Pancreas (tissue), 10 donors: ENCODE data around the gene ZIC1. TPM values are rescaled to one million over a fixed set of nuclear protein-coding genes. Genes with fewer than 3 reads are reported as not detected.

Experiments
- ATAC-seq, 4 donors: fragments of 200-7000 bp; cut with Tn5 transposase; one replicate each; pipeline versions ENCODE4 v1.8.0 to v1.9.1; 2020; ENCODE audit warnings: mild to moderate bottlenecking in 4 of 4, moderate library complexity in 4 of 4
- DNase-seq, 6 donors: peaks; one replicate each; pipeline ENCODE4 v3.0.0-alpha.2; 2020
- FAIRE-seq: peaks from 2 replicates; lab custom pipeline; 2012; peaks lifted over from hg19 to GRCh38; lab: Jason Lieb, UNC
- H3K27ac ChIP-seq, 4 donors: fragments of 200-600 bp; sonication (generic); 1 replicate in 3 of 4; 2 replicates in 1 of 4; pipeline versions ENCODE4 v1.5.0 to v1.8.0; 2020
- H3K27me3 ChIP-seq, 4 donors: fragments of 200-600 bp; one replicate each; pipeline ENCODE4 v1.8.0; 2021
- H3K36me3 ChIP-seq, 3 donors: fragments of 200-600 bp; sonication (generic) in 1 of 3; one replicate each; pipeline versions ENCODE4 v1.5.0 to v1.8.0; 2020 to 2021
- H3K4me1 ChIP-seq, 3 donors: fragments of 200-600 bp; one replicate each; pipeline ENCODE4 v1.8.0; 2021
- H3K4me3 ChIP-seq, 4 donors: fragments of 200-600 bp; sonication (generic) in 2 of 4; one replicate each; pipeline versions ENCODE4 v1.5.0 to v1.8.0; 2020 to 2021
- H3K9me3 ChIP-seq, 4 donors: fragments of 200-600 bp; one replicate each; pipeline ENCODE4 v1.8.0; 2021
- WGBS, 2 donors: extraction: QIAGEN DNeasy Blood & Tissue Kit; methylation state at CpG; one replicate each; pipeline ENCODE4 v1.1.7; 2013; 5-methylcytosine and 5-hydroxymethylcytosine counted together
- intact Hi-C, 3 donors: fragments of 100-400 bp; cut with DNase I; formaldehyde crosslinking; loops; one replicate each; pipeline versions ENCODE4 v1.11.1 to v1.14.2; 2022
- polyA plus RNA-seq, 2 donors: library from polyadenylated mRNA; stranded (reverse); fragments of 200-250 nt; gene quantifications; one replicate each; pipeline ENCODE4 v1.2.3, GENCODE V29; 2013
- total RNA-seq, 6 donors: library from RNA; stranded (reverse); fragmentation: NEBNext Ultra II Directional in 4 of 6; extraction: Animal tissue kit (Norgen Biotek cat#: 25700) in 4 of 6; gene quantifications; one replicate each; pipeline versions ENCODE4 v1.2.1 to v1.2.4, GENCODE V29; 2021 to 2023
- TF ChIP-seq, protein P1 (sequence below), 4 donors: fragments of 200-600 bp; sonication (generic) in 3 of 4; IDR thresholded peaks; one replicate each; pipeline versions ENCODE4 v1.5.0 to v1.8.0; 2021; ENCODE audit warnings: antibody characterized with exemption in 4 of 4
- donor health status: healthy with polysubstance abuse.
- donor health status: DM: no; HTN: no; CAD: no; lungs with moderate emphysema.
- donor health status: DM: no; HTN: no; CAD: no.
- donor health status: control.
- donor health status: control.
- donor health status: Bipolar disorder and iron deficiency.
- donor health status: DM: yes; HTN: yes; CAD: no.
- donor health status: DM: no; HTN: no; CAD: no.
- donor health status: DM: no; HTN: no; CAD: no.
- donor health status: DM: yes; HTN: yes; CAD: no.

Gene ZIC1
- total and polyA plus RNA-seq, 8 donors, result not detected

DNA sequence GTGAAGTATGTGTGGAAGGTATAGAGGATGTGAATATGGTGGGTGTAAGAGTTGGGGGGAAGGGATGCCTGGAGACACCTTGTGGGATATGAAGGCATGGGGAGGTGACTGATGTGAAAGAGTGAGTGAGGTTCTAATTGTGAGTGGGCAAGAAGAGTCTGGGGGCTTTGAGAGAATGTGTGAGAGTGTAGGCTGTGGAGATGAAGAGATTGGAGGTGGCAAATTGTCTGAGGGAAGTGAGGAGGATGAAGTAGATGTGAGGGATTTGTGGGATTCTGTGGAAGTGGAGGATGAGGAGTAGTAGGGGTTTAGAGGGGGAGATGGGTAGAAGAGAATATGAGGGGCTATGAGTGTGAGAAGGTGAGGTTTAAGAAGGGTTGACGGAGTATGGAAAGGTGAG is 44.4 kb upstream of the ZIC1 start:
- no peaks in the 10 kb centered on the region for H3K4me1 ChIP-seq
- no peak overlapping the region for H3K4me3 ChIP-seq
- H3K9me3 ChIP-seq, result no peaks in the 10 kb centered on the region
- no peaks in the 10 kb centered on the region for H3K36me3 ChIP-seq
- H3K27me3 ChIP-seq, result peaks cover under 1 to 56% (median 10%) of the 10 kb centered on the region in 4 donors
- no peak for ATAC-seq
- no peak for DNase-seq
- intact Hi-C loops, result loop anchor here in 1 of 3 donors (10.0 kb wide), 1 partner anchor 50 kb away; no protein-coding TSS in a partner anchor
- no peak overlapping the region for H3K27ac ChIP-seq
- TF ChIP-seq, protein P1, sequence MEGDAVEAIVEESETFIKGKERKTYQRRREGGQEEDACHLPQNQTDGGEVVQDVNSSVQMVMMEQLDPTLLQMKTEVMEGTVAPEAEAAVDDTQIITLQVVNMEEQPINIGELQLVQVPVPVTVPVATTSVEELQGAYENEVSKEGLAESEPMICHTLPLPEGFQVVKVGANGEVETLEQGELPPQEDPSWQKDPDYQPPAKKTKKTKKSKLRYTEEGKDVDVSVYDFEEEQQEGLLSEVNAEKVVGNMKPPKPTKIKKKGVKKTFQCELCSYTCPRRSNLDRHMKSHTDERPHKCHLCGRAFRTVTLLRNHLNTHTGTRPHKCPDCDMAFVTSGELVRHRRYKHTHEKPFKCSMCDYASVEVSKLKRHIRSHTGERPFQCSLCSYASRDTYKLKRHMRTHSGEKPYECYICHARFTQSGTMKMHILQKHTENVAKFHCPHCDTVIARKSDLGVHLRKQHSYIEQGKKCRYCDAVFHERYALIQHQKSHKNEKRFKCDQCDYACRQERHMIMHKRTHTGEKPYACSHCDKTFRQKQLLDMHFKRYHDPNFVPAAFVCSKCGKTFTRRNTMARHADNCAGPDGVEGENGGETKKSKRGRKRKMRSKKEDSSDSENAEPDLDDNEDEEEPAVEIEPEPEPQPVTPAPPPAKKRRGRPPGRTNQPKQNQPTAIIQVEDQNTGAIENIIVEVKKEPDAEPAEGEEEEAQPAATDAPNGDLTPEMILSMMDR (IDR thresholded peaks at IDR 0.05), result no peak
- 7 to 25% methylated on average over 1 of the region's 1 CpG for WGBS, 2 donors
- no peak for FAIRE-seq

GRCh38 chr3:147365196-147366115 is 43.7 kb upstream of the ZIC1 start:
- ATAC-seq, result no peak
- no peak overlapping the region for H3K27ac ChIP-seq
- 29 to 32% methylated on average over 6 of the region's 6 CpGs for WGBS, 2 donors
- intact Hi-C loops, result loop anchor here in 1 of 3 donors (10.0 kb wide), 1 partner anchor 49 kb away; no protein-coding TSS in a partner anchor
- no peaks in the 10 kb centered on the region for H3K4me1 ChIP-seq
- no peaks in the 10 kb centered on the region for H3K9me3 ChIP-seq
- H3K4me3 ChIP-seq, result no peak overlapping the region
- no peak for DNase-seq
- peaks cover 4 to 58% (median 13%) of the 10 kb centered on the region in 4 donors for H3K27me3 ChIP-seq
- FAIRE-seq, result no peak
- TF ChIP-seq, protein P1 (IDR thresholded peaks at IDR 0.05), result no peak
- no peaks in the 10 kb centered on the region for H3K36me3 ChIP-seq

- 5 to 15% methylated on average over 1 of the region's 1 CpG for WGBS, 2 donors
- Histone ChIP-seq H3K36me3 (no peaks in the 10 kb centered on the region), H3K4me3 (no peak overlapping the region), H3K4me1 (no peaks in the 10 kb centered on the region), H3K27ac (no peak overlapping the region), H3K27me3 (peaks cover 4 to 60% (median 9%) of the 10 kb centered on the region in 4 donors), H3K9me3 (no peaks in the 10 kb centered on the region)
- no peak for DNase-seq
- TF ChIP-seq, protein P1 (IDR thresholded peaks at IDR 0.05), result no peak
- intact Hi-C loops, result loop anchor here in 1 of 3 donors (10.0 kb wide), 1 partner anchor 47 kb away; no protein-coding TSS in a partner anchor
- no peak for FAIRE-seq
- ATAC-seq, result no peak
Measured at GRCh38 chr3:147367676-147368075, 41.5 kb upstream of the ZIC1 start.

DNA sequence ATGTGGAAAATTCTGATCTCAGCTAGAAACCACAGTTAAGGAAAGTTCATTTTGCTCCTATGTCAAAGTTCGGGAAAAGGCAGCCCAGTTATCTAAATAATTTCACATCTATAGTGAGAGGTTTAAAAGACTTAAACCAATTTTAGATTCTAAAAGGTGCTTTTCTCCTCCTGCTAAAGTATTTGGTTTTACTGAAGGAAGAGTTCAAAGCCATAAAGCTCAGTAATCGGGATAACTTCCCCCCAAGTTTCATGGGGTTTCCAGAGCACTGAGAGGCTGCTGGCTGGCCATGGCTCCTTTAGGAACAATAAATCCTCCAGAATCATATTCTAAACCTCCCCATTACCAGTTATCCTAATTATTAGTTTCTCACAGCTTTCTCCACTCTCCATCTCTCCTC is 41.0 kb upstream of the ZIC1 start:
- ATAC-seq (no peak), DNase-seq (no peak), FAIRE-seq (no peak)
- no peaks in the 10 kb centered on the region for H3K36me3 ChIP-seq
- no peak overlapping the region for H3K27ac ChIP-seq
- intact Hi-C loops, result loop anchor here in 1 of 3 donors (10.0 kb wide), 1 partner anchor 47 kb away; no protein-coding TSS in a partner anchor
- H3K4me3 ChIP-seq, result no peak overlapping the region
- 9 to 20% methylated on average over 2 of the region's 2 CpGs for WGBS, 2 donors
- TF ChIP-seq, protein P1 (IDR thresholded peaks at IDR 0.05), result no peak
- H3K4me1 ChIP-seq, result no peaks in the 10 kb centered on the region
- peaks cover 4 to 61% (median 9%) of the 10 kb centered on the region in 4 donors for H3K27me3 ChIP-seq
- H3K9me3 ChIP-seq, result no peaks in the 10 kb centered on the region
